H1 (cell line): Measurements from ENCODE around the gene NHERF2. TPM values are rescaled to one million over a fixed set of nuclear protein-coding genes. Genes with fewer than 3 reads are reported as not detected.

ENCODE experiments used
- CTCF ChIA-PET: fragments of 300-600 bp; sonication (Branson Sonifier 250); formaldehyde crosslinking; loops from one replicate; lab custom pipeline; 2021; ENCODE audit not compliant: partially characterized antibody; lab: Charles Lee
- POLR2A ChIA-PET: fragments of 300-600 bp; sonication (Branson Sonifier 250); formaldehyde crosslinking; loops from one replicate; lab custom pipeline; 2021; ENCODE audit warnings: inconsistent platforms; ENCODE audit not compliant: partially characterized antibody; lab: Charles Lee
- DNase-seq, 2 experiments: peaks; one replicate each; pipeline versions ENCODE4 v3.0.0 to v3.0.0-alpha.2; 2010 to 2022; ENCODE audit warnings: low spot score in 2 of 2, low read depth in 1 of 2, mixed read lengths in 1 of 2
- FAIRE-seq: peaks from 2 replicates; lab custom pipeline; 2011; peaks lifted over from hg19 to GRCh38; lab: Jason Lieb, UNC
- H2AFZ ChIP-seq: 2 replicates; pipeline ENCODE4 v1.8.1; 2012; ENCODE audit warnings: low read length, inconsistent platforms
- H2AK5ac ChIP-seq: 2 replicates; pipeline ENCODE4 v1.6.1; 2013; ENCODE audit warnings: low read depth, low read length
- H2BK120ac ChIP-seq: replicated peaks from 2 replicates; pipeline ENCODE3; 2013; ENCODE audit warnings: low read depth, low read length, inconsistent platforms
- H2BK12ac ChIP-seq: 2 replicates; pipeline ENCODE4 v1.6.1; 2013; ENCODE audit warnings: low read depth, low read length
- H2BK15ac ChIP-seq: 2 replicates; pipeline ENCODE4 v1.6.1; 2013; ENCODE audit warnings: low read length
- H2BK20ac ChIP-seq: 2 replicates; pipeline ENCODE4 v1.6.1; 2013; ENCODE audit warnings: low read length
- H2BK5ac ChIP-seq: 2 replicates; pipeline ENCODE4 v1.6.1; 2013; ENCODE audit warnings: low read depth, low read length
- H3K14ac ChIP-seq: 2 replicates; pipeline ENCODE4 v1.6.1; 2013; ENCODE audit warnings: inconsistent platforms; ENCODE audit not compliant: insufficient read length
- H3K18ac ChIP-seq: 2 replicates; pipeline ENCODE4 v1.6.1; 2013; ENCODE audit warnings: low read length; ENCODE audit errors: extremely low read depth
- H3K23ac ChIP-seq: 2 replicates; pipeline ENCODE4 v1.6.1; 2013; ENCODE audit warnings: inconsistent platforms; ENCODE audit not compliant: insufficient read length
- H3K23me2 ChIP-seq: 2 replicates; pipeline ENCODE4 v1.6.1; 2013; ENCODE audit warnings: low read depth, low read length
- H3K27ac ChIP-seq: 2 replicates; pipeline ENCODE4 v1.6.1; 2011; ENCODE audit warnings: low read depth, low read length, inconsistent platforms
- H3K27me3 ChIP-seq, 4 experiments: replicated peaks in 1 of 4; 1 replicate in 1 of 4; 2 replicates in 3 of 4; pipeline versions ENCODE4 v1.6.1 to v1.8.1; 2011 to 2013; ENCODE audit warnings: low read length in 3 of 4, mild to moderate bottlenecking in 3 of 4, inconsistent platforms in 2 of 4, mixed read lengths in 2 of 4, moderate library complexity in 1 of 4; ENCODE audit not compliant: control insufficient read depth in 3 of 4, insufficient read depth in 3 of 4; ENCODE audit errors: extremely low read depth in 1 of 4
- H3K36me3 ChIP-seq, 4 experiments: 2 replicates each; pipeline versions ENCODE4 v1.6.1 to v1.8.1; 2011 to 2013; ENCODE audit warnings: mild to moderate bottlenecking in 4 of 4, low read length in 3 of 4, moderate library complexity in 2 of 4, control low read depth in 1 of 4, inconsistent platforms in 1 of 4; ENCODE audit not compliant: insufficient read depth in 4 of 4, control insufficient read depth in 2 of 4
- H3K4ac ChIP-seq: replicated peaks from 2 replicates; pipeline ENCODE3; 2013; ENCODE audit warnings: low read length, low read depth, mixed read lengths, inconsistent platforms; ENCODE audit not compliant: insufficient read length
- H3K4me1 ChIP-seq, 4 experiments: replicated peaks in 1 of 4; 1 replicate in 1 of 4; 2 replicates in 3 of 4; pipeline versions ENCODE4 v1.6.1 to v1.8.1; 2011 to 2013; ENCODE audit warnings: low read length in 3 of 4, inconsistent platforms in 2 of 4, mixed read lengths in 1 of 4; ENCODE audit not compliant: insufficient read depth in 4 of 4, control insufficient read depth in 3 of 4
- H3K4me2 ChIP-seq, 2 experiments: 2 replicates each; pipeline versions ENCODE4 v1.6.1 to v1.8.1; 2011 to 2013; ENCODE audit warnings: low read depth in 2 of 2, low read length in 2 of 2, control low read depth in 1 of 2, inconsistent platforms in 1 of 2, mild to moderate bottlenecking in 1 of 2; ENCODE audit not compliant: insufficient read depth in 1 of 2
- H3K4me3 ChIP-seq, 4 experiments: fragments of 200-600, 300-600 bp in 1 of 4; sonication (generic), shearing (Covaris generic), sonication (Bioruptor Twin) in 1 of 4; 2 replicates each; pipeline versions ENCODE4 v1.5.1 to v1.8.1; 2011 to 2016; ENCODE audit warnings: low read length in 4 of 4, low read depth in 3 of 4, control low read depth in 2 of 4, inconsistent platforms in 2 of 4, mild to moderate bottlenecking in 2 of 4, mixed read lengths in 1 of 4, moderate library complexity in 1 of 4; ENCODE audit not compliant: insufficient read depth in 2 of 4; ENCODE audit errors: extremely low read depth in 1 of 4
- H3K56ac ChIP-seq: replicated peaks from 2 replicates; pipeline ENCODE3; 2013; ENCODE audit warnings: low read depth, mild to moderate bottlenecking, mixed read lengths, low read length, inconsistent platforms; ENCODE audit not compliant: insufficient read length
- H3K79me1 ChIP-seq: 2 replicates; pipeline ENCODE4 v1.6.1; 2013; ENCODE audit warnings: low read depth, low read length, control low read depth
- H3K79me2 ChIP-seq, 2 experiments: 2 replicates each; pipeline versions ENCODE4 v1.6.1 to v1.8.1; 2012 to 2013; ENCODE audit warnings: low read length in 2 of 2, mild to moderate bottlenecking in 2 of 2, inconsistent platforms in 1 of 2; ENCODE audit not compliant: insufficient read depth in 2 of 2, control insufficient read depth in 1 of 2
- H3K9ac ChIP-seq, 4 experiments: replicated peaks in 1 of 4; 1 replicate in 1 of 4; 2 replicates in 3 of 4; pipeline versions ENCODE4 v1.6.1 to v1.8.1; 2011 to 2013; ENCODE audit warnings: low read depth in 3 of 4, low read length in 3 of 4, control low read depth in 2 of 4, mild to moderate bottlenecking in 2 of 4, moderate library complexity in 2 of 4, inconsistent platforms in 1 of 4; ENCODE audit errors: extremely low read depth in 1 of 4
- H3K9me3 ChIP-seq, 2 experiments: 2 replicates each; pipeline versions ENCODE4 v1.6.1 to v1.8.1; 2012 to 2013; ENCODE audit warnings: mild to moderate bottlenecking in 2 of 2, moderate library complexity in 2 of 2, control low read depth in 1 of 2, inconsistent platforms in 1 of 2, low read depth in 1 of 2, low read length in 1 of 2, mixed read lengths in 1 of 2; ENCODE audit not compliant: insufficient read depth in 2 of 2
- H4K20me1 ChIP-seq, 2 experiments: replicated peaks in 1 of 2; 2 replicates each; pipeline versions ENCODE3 to v1.8.1; 2011 to 2013; ENCODE audit warnings: inconsistent platforms in 2 of 2, low read length in 2 of 2, mild to moderate bottlenecking in 1 of 2; ENCODE audit not compliant: insufficient read depth in 2 of 2, control insufficient read depth in 1 of 2
- H4K5ac ChIP-seq: 2 replicates; pipeline ENCODE4 v1.6.1; 2013; ENCODE audit warnings: low read length, low read depth, mixed read lengths, inconsistent platforms; ENCODE audit not compliant: insufficient read length
- H4K8ac ChIP-seq: 2 replicates; pipeline ENCODE4 v1.8.0; 2013; ENCODE audit warnings: mild to moderate bottlenecking, moderate library complexity, low read length, inconsistent platforms; ENCODE audit not compliant: insufficient read depth; ENCODE audit errors: extremely low read depth
- H4K91ac ChIP-seq: replicated peaks from 2 replicates; pipeline ENCODE3; 2013; ENCODE audit warnings: low read length, mixed read lengths, inconsistent platforms; ENCODE audit not compliant: insufficient read length
- CBX5 ChIP-seq: fragments of 300-800, 300-1000 bp; sonication (generic); IDR thresholded peaks from 2 replicates; pipeline ENCODE4 v1.7.1; 2016; ENCODE audit warnings: antibody characterized with exemption, low read length, low read depth
- EGR1 ChIP-seq: IDR thresholded peaks from 2 replicates; pipeline ENCODE4 v1.6.1; 2011; ENCODE audit warnings: low read depth, low read length, borderline replicate concordance
- SP1 ChIP-seq: IDR thresholded peaks from 2 replicates; pipeline ENCODE4 v1.6.1; 2011; ENCODE audit warnings: low read depth, low read length
- SUZ12 ChIP-seq: fragments of 200-600 bp; sonication (generic); IDR thresholded peaks from 2 replicates; pipeline ENCODE4 v1.6.1; 2012; ENCODE audit warnings: mild to moderate bottlenecking, inconsistent platforms, low read length, moderate library complexity, mixed read lengths
- WGBS, 2 experiments: shearing (Covaris generic) in 1 of 2; methylation state at CpG; one replicate each; pipeline versions ENCODE4 v1.1.6 to v1.1.7; 2013 to 2015; ENCODE audit warnings: low lambda C conversion rate in 2 of 2, mixed read lengths in 2 of 2, inconsistent platforms in 1 of 2, low coverage in 1 of 2, missing lambda C conversion rate in 1 of 2; ENCODE audit not compliant: insufficient replicate concordance in 2 of 2, insufficient coverage in 1 of 2, insufficient read length in 1 of 2; ENCODE audit errors: extremely low coverage in 1 of 2, missing lambda C conversion rate in 1 of 2; 5-methylcytosine and 5-hydroxymethylcytosine counted together
- polyA plus RNA-seq, 7 experiments: library from polyadenylated mRNA; depleted of rRNA in 3 of 7; stranded (reverse) in 5 of 7; unstranded in 2 of 7; fragments of >200 nt in 5 of 7; fragments of 200-250 nt in 2 of 7; gene quantifications; 1 replicate in 5 of 7; 2 replicates in 1 of 7; 4 replicates in 1 of 7; pipeline versions ENCODE4 v1.2.1 to v1.2.3, GENCODE V29; 2011 to 2013; ENCODE audit warnings: missing spikeins in 2 of 7, mixed read lengths in 2 of 7
- total RNA-seq: library from RNA; stranded (reverse); fragmentation: NEBNext Ultra II Directional; extraction: Animal tissue kit (Norgen Biotek cat#: 25700); gene quantifications from 2 replicates; pipeline ENCODE4 v1.2.1, GENCODE V29; 2021

The NHERF2 gene
- total and polyA plus RNA-seq, 2 of the 8 experiments (the other 6 are each of a cell fraction or from before 2014, with no cell fraction given) = 13.9 to 19.3 TPM

DNA sequence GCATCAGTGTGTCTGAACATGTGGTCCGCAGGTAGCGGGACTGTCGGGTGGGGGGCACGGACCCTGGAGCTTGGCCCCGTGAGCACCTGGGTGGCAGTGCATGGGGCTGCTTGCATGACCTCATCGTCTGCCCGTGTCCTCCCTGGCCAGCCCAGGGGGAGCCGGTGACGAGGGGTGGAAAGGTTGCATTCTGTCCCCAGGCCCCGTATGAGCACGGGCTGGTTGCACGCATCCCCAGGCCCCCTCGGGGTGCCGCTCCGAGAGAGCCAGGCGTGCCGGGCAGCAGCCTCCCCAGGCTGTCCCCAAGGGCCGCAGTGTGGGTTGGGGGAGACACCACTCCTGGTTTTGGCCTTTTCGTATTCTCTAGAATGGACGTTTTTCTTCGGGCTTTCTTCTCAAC, 51.0 kb downstream of the NHERF2 start:
- no peak overlapping the region for H3K4me3 ChIP-seq
- H2BK20ac ChIP-seq = no peak overlapping the region
- H3K4me2 ChIP-seq = no peak overlapping the region
- H3K9me3 ChIP-seq = no peaks in the 10 kb centered on the region
- peaks cover 0 to 26% (median 3%) of the 10 kb centered on the region in 4 experiments; a peak in 5 of 8 replicates for H3K36me3 ChIP-seq
- H3K79me1 ChIP-seq = no peaks in the 10 kb centered on the region
- POLR2A ChIA-PET = interaction anchor here (1.6 to 8.8 kb wide), 4 partner anchors 8 to 113 kb away, joined by 4 to 50 read pairs (median 6); partner anchors contain the start of genes RPS2 and TRAF7
- no peak overlapping the region for H2AK5ac ChIP-seq
- no peak overlapping the region for H2BK12ac ChIP-seq
- no peak overlapping the region for H3K56ac ChIP-seq
- H4K91ac ChIP-seq = no peak overlapping the region
- FAIRE-seq (no peak), DNase-seq (no peak)
- no peaks in the 10 kb centered on the region for H3K23me2 ChIP-seq
- no peak overlapping the region for H4K5ac ChIP-seq
- no peak overlapping the region for H4K8ac ChIP-seq
- no peak overlapping the region for H3K4ac ChIP-seq
- H3K23ac ChIP-seq = no peak overlapping the region
- CTCF ChIA-PET = interaction anchor here (0.7 to 4.4 kb wide), 6 partner anchors 13 to 61 kb away, joined by 3 to 25 read pairs (median 4); partner anchors contain the start of genes NPW, NTHL1 and TSC2
- no peak overlapping the region for H2BK15ac ChIP-seq
- no peaks in the 10 kb centered on the region for H3K27me3 ChIP-seq
- H2AFZ ChIP-seq = no peak overlapping the region
- no peaks in the 10 kb centered on the region for H3K79me2 ChIP-seq
- no peak overlapping the region for H3K27ac ChIP-seq
- H3K14ac ChIP-seq = no peak overlapping the region
- no peak overlapping the region for H2BK120ac ChIP-seq
- H4K20me1 ChIP-seq = peaks cover 4 to 5% of the 10 kb centered on the region in 2 experiments
- 94% methylated on average over 21 of the region's 21 CpGs; no CpG with 5 or more reads in 1 of the 2 experiments for WGBS, 2 experiments
- no peak overlapping the region for H2BK5ac ChIP-seq
- no peaks in the 10 kb centered on the region for H3K4me1 ChIP-seq
- TF ChIP-seq SP1 (no peak), EGR1 (no peak), CBX5 (no peak), SUZ12 (no peak)
- H3K18ac ChIP-seq = no peak overlapping the region
- H3K9ac ChIP-seq = no peak overlapping the region
